Measurements from ENCODE around the gene AMDHD2.

The AMDHD2 gene

DNA sequence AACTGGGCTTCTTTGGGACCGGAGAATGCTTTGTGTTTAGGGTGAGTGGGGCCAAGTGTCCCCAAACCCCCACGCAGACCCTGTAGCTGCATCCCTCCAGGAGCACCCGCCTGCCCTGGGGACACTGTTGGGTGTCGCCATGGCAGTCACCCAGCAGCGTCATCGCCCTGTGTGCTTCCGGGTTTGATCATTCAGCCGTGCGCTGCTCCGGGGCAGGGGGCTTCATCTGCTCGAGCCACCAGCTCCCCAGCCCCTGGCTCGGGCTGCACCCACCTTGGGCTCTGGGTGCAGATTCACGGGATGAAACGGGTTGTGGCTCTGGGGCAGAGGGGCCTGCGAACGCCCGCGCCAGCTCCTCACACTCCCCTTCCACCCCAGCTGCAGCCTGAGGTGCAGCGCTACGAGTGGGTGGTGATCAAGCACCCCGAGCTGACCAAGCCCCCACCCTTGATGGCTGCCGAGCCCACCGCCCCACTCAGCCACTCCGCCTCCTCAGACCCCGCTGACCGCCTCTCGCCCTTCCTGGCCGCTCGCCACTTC lies 20.2 kb upstream of the AMDHD2 start:
- Mint-ChIP-seq H3K4me3 (no peak overlapping the region), H3K27me3 (ENCODE audit: low read depth) (no peaks in the 10 kb centered on the region), H3K9me3 (no peaks in the 10 kb centered on the region), H3K36me3 (ENCODE audit: low read depth) (peaks cover 6% of the 10 kb centered on the region), H3K27ac (no peak overlapping the region), H3K4me1 (peaks cover 21% of the 10 kb centered on the region)
- TF ChIP-seq, protein P1, sequence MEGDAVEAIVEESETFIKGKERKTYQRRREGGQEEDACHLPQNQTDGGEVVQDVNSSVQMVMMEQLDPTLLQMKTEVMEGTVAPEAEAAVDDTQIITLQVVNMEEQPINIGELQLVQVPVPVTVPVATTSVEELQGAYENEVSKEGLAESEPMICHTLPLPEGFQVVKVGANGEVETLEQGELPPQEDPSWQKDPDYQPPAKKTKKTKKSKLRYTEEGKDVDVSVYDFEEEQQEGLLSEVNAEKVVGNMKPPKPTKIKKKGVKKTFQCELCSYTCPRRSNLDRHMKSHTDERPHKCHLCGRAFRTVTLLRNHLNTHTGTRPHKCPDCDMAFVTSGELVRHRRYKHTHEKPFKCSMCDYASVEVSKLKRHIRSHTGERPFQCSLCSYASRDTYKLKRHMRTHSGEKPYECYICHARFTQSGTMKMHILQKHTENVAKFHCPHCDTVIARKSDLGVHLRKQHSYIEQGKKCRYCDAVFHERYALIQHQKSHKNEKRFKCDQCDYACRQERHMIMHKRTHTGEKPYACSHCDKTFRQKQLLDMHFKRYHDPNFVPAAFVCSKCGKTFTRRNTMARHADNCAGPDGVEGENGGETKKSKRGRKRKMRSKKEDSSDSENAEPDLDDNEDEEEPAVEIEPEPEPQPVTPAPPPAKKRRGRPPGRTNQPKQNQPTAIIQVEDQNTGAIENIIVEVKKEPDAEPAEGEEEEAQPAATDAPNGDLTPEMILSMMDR (IDR thresholded peaks at IDR 0.05; ENCODE audit: unreplicated experiment in 3 of 3), result no peak

DNA sequence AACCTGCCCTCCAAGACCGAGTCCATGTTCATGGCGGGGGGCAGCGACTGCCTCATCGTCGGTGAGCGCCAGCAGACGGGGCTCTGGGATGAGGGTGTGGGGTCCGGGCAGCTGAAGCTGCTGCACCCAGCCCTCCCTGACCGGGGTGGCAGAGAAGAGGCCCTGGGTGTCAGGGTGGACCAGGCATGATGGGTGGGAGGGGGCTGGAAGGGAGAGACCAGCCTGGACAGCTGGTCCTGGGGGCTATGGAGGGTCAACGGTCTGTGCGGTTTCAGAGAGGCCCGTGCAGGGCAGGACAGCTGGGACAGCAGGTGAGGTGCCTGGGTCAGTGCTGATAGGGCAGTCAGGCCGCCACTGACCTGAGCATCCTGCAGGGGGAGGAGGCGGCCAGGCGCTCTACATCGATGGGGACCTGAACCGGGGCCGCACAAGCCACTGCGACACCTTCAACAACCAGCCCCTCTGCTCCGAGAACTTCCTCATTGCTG lies 19.7 kb upstream of the AMDHD2 start:
- Mint-ChIP-seq H3K4me1 (peaks cover 26% of the 10 kb centered on the region), H3K27ac (no peak overlapping the region), H3K27me3 (ENCODE audit: low read depth) (no peaks in the 10 kb centered on the region), H3K4me3 (no peak overlapping the region), H3K9me3 (no peaks in the 10 kb centered on the region), H3K36me3 (ENCODE audit: low read depth) (peaks cover 6% of the 10 kb centered on the region)
- TF ChIP-seq, protein P1 (IDR thresholded peaks at IDR 0.05; ENCODE audit: unreplicated experiment in 3 of 3), result no peak

DNA sequence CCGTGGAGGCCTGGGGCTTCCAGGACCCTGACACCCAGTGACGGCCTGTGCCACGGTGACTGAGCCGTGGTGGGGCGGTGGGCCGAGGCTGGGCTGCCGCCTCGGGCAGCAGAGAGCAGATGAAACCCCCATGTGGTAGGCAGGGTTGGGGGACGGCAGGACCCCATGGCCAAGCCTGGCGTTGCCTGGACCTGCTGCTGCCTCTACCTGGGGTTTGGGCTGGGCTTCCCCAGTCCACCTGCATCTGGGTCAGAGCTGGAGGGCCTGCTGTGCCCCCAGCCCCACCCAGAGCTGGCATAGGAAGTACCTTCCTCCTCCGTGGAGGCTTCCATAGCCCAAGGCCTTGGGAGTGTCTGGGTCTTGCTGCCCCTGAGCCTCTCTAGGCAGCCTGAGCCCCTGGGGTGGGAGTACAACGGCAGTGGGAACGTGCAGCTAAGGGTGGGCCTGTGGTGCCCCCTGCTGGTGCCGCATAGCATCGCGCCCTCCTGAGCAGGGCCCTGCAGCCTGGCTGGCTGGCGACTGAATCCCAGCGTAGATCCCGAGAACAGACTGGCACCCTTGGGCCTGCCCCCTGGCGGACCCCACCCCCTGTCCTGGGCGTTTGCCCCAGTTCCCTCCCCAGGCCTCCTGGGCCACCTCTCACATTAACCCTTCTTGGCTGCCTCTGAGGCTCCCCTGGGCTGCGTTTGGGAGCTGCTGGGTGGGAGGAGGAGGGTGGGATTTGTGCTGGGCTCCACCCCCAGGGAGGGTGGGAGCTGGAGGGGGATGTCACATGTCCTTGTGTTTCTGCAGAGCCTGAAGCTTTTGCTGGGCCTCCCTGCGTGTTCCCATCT lies 19.0 kb upstream of the AMDHD2 start:
- Mint-ChIP-seq H3K36me3 (ENCODE audit: low read depth) (peaks cover 6% of the 10 kb centered on the region), H3K9me3 (no peaks in the 10 kb centered on the region), H3K4me3 (peak overlapping the region; percentile 60 to 76 (median 71)), H3K27me3 (ENCODE audit: low read depth) (no peaks in the 10 kb centered on the region), H3K4me1 (peaks cover 29% of the 10 kb centered on the region), H3K27ac (peak overlapping the region; percentile 70 to 98 (median 83))
- TF ChIP-seq, protein P1 (IDR thresholded peaks at IDR 0.05; ENCODE audit: unreplicated experiment in 3 of 3), result peak; percentile 98 to 99 (median 99)

DNA sequence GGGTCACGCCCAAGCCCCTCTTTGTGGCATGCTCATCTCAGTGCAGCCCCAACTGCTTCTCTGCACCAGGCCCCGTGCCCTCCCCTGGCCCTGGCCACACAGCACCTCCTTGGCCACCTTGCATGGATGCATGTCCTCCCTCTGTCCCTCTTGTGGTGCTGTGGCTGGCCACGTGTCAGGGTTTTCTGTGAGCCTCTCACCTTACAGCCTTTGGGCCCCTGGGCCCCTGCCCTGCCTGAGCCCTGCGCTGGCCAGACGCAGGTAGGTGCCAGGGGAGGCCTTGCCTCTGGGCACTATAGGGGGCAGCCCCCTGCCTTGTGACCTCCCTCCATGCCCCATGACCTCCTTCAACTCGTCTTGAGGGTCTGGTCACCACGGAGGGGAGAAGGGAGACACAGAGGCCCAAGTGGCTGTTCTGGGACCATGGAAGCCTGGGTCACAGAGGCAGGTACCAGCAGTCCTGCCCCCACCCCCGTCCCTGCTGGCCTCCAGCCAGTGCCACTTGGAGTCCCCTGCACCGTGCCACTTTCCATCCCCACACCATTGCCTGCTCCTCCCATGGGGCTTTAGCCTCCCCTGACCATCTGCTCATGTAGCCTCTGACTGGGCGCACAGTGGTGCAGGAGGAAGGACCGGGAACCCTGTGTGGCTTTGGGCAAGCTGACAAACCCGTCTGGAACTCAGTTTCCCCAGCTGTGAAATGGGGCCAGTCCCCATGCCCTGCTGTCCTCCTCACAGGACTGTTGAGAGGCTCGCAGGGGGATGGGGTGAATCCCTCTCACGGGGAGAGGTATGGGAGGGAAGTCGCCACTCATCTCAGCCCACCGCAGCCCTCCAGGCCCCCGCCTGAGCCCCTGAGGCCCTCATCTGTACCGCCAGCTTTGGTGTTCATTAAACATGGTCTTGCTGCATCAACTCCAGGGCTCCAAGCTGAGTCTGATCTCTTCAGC lies 17.9 kb upstream of the AMDHD2 start:
- Mint-ChIP-seq H3K36me3 (ENCODE audit: low read depth) (peaks cover 6% of the 10 kb centered on the region), H3K27me3 (ENCODE audit: low read depth) (no peaks in the 10 kb centered on the region), H3K27ac (peak overlapping the region; percentile 95 to 98 (median 98)), H3K9me3 (no peaks in the 10 kb centered on the region), H3K4me1 (peaks cover 29% of the 10 kb centered on the region), H3K4me3 (peak overlapping the region; percentile 71 to 74 (median 72))
- TF ChIP-seq, protein P1 (IDR thresholded peaks at IDR 0.05; ENCODE audit: unreplicated experiment in 3 of 3), result no peak

DNA sequence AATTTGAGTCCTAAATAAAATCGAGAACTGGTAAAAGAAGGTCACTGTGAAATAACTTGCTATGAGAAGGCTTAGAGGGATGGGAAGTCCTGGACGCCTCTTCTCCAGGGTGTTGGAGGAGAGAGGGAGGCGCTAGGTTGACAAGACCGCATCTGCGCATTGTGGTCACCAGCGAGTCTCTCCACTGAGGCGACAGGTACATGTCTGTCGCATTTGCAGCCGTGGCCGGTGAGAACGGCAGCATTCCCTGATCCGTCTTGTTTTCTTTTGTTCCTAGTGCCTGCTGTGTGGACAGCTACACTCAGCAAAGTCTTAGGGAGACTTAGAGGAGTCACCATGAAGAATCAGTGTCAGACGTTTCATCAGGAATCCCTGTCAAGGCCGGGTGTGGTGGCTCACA lies 14.5 kb upstream of the AMDHD2 start:
- TF ChIP-seq, protein P1 (IDR thresholded peaks at IDR 0.05; ENCODE audit: unreplicated experiment in 3 of 3), result no peak
- Mint-ChIP-seq H3K27me3 (ENCODE audit: low read depth) (no peaks in the 10 kb centered on the region), H3K4me3 (no peak overlapping the region), H3K27ac (peak overlapping the region; percentile 71 to 92 (median 88)), H3K9me3 (no peaks in the 10 kb centered on the region), H3K4me1 (peaks cover 30% of the 10 kb centered on the region), H3K36me3 (ENCODE audit: low read depth) (peaks cover 3% of the 10 kb centered on the region)
